ENCODE measurements around the gene TSHZ3. TPM values are rescaled to one million over a fixed set of nuclear protein-coding genes. Genes with fewer than 3 reads are reported as not detected.

Gene TSHZ3
- polyA plus RNA-seq, 1 donor from 2014 or later, result 2.4 TPM

- no peaks in the 10 kb centered on the region for H3F3A ChIP-seq (ENCODE audit: insufficient read depth, low read length, poor library complexity, severe bottlenecking)
- H3K27me3 ChIP-seq (ENCODE audit: insufficient read depth, low read depth, low read length), result no peaks in the 10 kb centered on the region
- H3K9me3 ChIP-seq (ENCODE audit: low read length), result no peaks in the 10 kb centered on the region
- H2AFZ ChIP-seq (ENCODE audit: low read depth, low read length), result no peak overlapping the region
- H4K20me1 ChIP-seq (ENCODE audit: insufficient read depth), result no peaks in the 10 kb centered on the region
- peak overlapping the region; percentile 33 for H3K4me3 ChIP-seq (ENCODE audit: low read length)
- no peaks in the 10 kb centered on the region for H3K79me2 ChIP-seq (replicated peaks; ENCODE audit: insufficient read depth, low read length)
- peak overlapping the region; percentile 12 for H3K4me2 ChIP-seq (ENCODE audit: low read length)
- H3K27ac ChIP-seq (ENCODE audit: low read length), result no peak overlapping the region
- H3K36me3 ChIP-seq (ENCODE audit: insufficient read depth, low read length), result no peaks in the 10 kb centered on the region
- H3K9me2 ChIP-seq (ENCODE audit: insufficient read depth, low read length), result no peaks in the 10 kb centered on the region
- no peak overlapping the region for H3K9ac ChIP-seq (ENCODE audit: low read length)
- no peak for TF ChIP-seq POLR2AphosphoS5 (IDR thresholded peaks at IDR 0.05)
- TF ChIP-seq EP300 (conservative IDR thresholded peaks at IDR 0.05; ENCODE audit: poor library complexity, severe bottlenecking), result no peak
- no peak for TF ChIP-seq REST (IDR thresholded peaks at IDR 0.05; ENCODE audit: borderline replicate concordance)
- TF ChIP-seq RAD21 (conservative IDR thresholded peaks at IDR 0.05), result no peak
- TF ChIP-seq, protein P1, sequence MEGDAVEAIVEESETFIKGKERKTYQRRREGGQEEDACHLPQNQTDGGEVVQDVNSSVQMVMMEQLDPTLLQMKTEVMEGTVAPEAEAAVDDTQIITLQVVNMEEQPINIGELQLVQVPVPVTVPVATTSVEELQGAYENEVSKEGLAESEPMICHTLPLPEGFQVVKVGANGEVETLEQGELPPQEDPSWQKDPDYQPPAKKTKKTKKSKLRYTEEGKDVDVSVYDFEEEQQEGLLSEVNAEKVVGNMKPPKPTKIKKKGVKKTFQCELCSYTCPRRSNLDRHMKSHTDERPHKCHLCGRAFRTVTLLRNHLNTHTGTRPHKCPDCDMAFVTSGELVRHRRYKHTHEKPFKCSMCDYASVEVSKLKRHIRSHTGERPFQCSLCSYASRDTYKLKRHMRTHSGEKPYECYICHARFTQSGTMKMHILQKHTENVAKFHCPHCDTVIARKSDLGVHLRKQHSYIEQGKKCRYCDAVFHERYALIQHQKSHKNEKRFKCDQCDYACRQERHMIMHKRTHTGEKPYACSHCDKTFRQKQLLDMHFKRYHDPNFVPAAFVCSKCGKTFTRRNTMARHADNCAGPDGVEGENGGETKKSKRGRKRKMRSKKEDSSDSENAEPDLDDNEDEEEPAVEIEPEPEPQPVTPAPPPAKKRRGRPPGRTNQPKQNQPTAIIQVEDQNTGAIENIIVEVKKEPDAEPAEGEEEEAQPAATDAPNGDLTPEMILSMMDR (IDR thresholded peaks at IDR 0.05; ENCODE audit: poor library complexity, severe bottlenecking), result no peak
- TF ChIP-seq MXI1 (conservative IDR thresholded peaks at IDR 0.05; ENCODE audit: poor library complexity, severe bottlenecking), result no peak
- TF ChIP-seq TAF1 (IDR thresholded peaks at IDR 0.05; ENCODE audit: low read depth), result no peak
- no peak for TF ChIP-seq SMC3 (conservative IDR thresholded peaks at IDR 0.05; ENCODE audit: poor library complexity)
- no peak for TF ChIP-seq EZH2 (IDR thresholded peaks at IDR 0.05; ENCODE audit: borderline replicate concordance, insufficient read depth, low read length, poor library complexity, severe bottlenecking)
Measured at GRCh38 chr19:31274251-31275067, 74.8 kb downstream of the TSHZ3 start.

GRCh38 chr19:31272583-31273106 is 76.6 kb downstream of the TSHZ3 start:
- H3K9me3 ChIP-seq (ENCODE audit: low read length), result no peaks in the 10 kb centered on the region
- no peak overlapping the region for H3K4me3 ChIP-seq (ENCODE audit: low read length)
- H3K4me2 ChIP-seq (ENCODE audit: low read length), result no peak overlapping the region
- TF ChIP-seq TAF1 (IDR thresholded peaks at IDR 0.05; ENCODE audit: low read depth), result no peak
- TF ChIP-seq, protein P1 (IDR thresholded peaks at IDR 0.05; ENCODE audit: poor library complexity, severe bottlenecking), result no peak
- TF ChIP-seq POLR2AphosphoS5 (IDR thresholded peaks at IDR 0.05), result no peak
- TF ChIP-seq EP300 (conservative IDR thresholded peaks at IDR 0.05; ENCODE audit: poor library complexity, severe bottlenecking), result no peak
- no peak for TF ChIP-seq EZH2 (IDR thresholded peaks at IDR 0.05; ENCODE audit: borderline replicate concordance, insufficient read depth, low read length, poor library complexity, severe bottlenecking)
- no peak for TF ChIP-seq REST (IDR thresholded peaks at IDR 0.05; ENCODE audit: borderline replicate concordance)
- no peak for TF ChIP-seq SMC3 (conservative IDR thresholded peaks at IDR 0.05; ENCODE audit: poor library complexity)
- TF ChIP-seq RAD21 (conservative IDR thresholded peaks at IDR 0.05), result no peak
- no peak overlapping the region for H2AFZ ChIP-seq (ENCODE audit: low read depth, low read length)
- no peaks in the 10 kb centered on the region for H3K9me2 ChIP-seq (ENCODE audit: insufficient read depth, low read length)
- H3K27me3 ChIP-seq (ENCODE audit: insufficient read depth, low read depth, low read length), result no peaks in the 10 kb centered on the region
- H4K20me1 ChIP-seq (ENCODE audit: insufficient read depth), result no peaks in the 10 kb centered on the region
- H3F3A ChIP-seq (ENCODE audit: insufficient read depth, low read length, poor library complexity, severe bottlenecking), result no peaks in the 10 kb centered on the region
- H3K36me3 ChIP-seq (ENCODE audit: insufficient read depth, low read length), result no peaks in the 10 kb centered on the region
- no peaks in the 10 kb centered on the region for H3K79me2 ChIP-seq (replicated peaks; ENCODE audit: insufficient read depth, low read length)
- H3K27ac ChIP-seq (ENCODE audit: low read length), result no peak overlapping the region
- no peak overlapping the region for H3K9ac ChIP-seq (ENCODE audit: low read length)
